SK-N-SH treated with all-trans-retinoic acid at 6 μM for 48 hours (cell line): ENCODE measurements around the gene PTCD3.

ENCODE experiments used
- ARNTL ChIP-seq: fragments of 450-650 bp; formaldehyde crosslinking; IDR thresholded peaks from 2 replicates; pipeline ENCODE4 v1.5.0; 2020; ENCODE audit warnings: low read depth, mild to moderate bottlenecking, moderate library complexity, borderline replicate concordance
- CSDC2 ChIP-seq: fragments of 250-450 bp; sonication (Bioruptor Pico); IDR thresholded peaks from 2 replicates; pipeline ENCODE4 v1.5.0; 2020; ENCODE audit warnings: mild to moderate bottlenecking, moderate library complexity
- ZNF8 ChIP-seq: fragments of 450-650 bp; formaldehyde crosslinking; IDR thresholded peaks from 2 replicates; pipeline ENCODE4 v1.5.0; 2020; ENCODE audit warnings: mild to moderate bottlenecking, moderate library complexity

DNA sequence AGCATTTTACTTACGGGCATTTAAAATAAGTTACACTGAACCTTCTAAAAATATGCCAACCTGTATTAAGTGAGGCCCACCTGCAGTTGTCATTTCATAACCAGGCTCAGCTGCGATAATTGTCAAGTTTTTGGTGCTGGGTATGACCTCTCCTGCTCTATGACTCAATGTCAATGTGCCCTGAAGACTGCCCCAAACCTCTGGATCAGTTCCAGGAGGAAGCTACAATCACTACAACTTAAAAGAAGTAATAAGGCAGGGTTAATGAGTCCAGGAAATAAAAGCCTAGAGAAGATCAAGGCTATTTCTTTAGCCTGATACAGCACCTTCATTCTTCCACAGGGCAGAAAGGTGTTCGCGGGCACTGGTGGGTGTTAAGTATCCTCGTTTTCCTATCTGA, 23.3 kb upstream of the PTCD3 start:
- TF ChIP-seq ARNTL (CRISPR knock-in tag), result no peak
- no peak for TF ChIP-seq ZNF8 (CRISPR knock-in tag)
- TF ChIP-seq CSDC2, result no peak
